ENCODE results near the gene ZMYND10.

- no peak for TF ChIP-seq CTCF (IDR thresholded peaks at IDR 0.05)
- TF ChIP-seq POLR2A (IDR thresholded peaks at IDR 0.05) = peak in 1 of 2 donors; percentile 27
- TF ChIP-seq EP300 (IDR thresholded peaks at IDR 0.05) = peak in 1 of 2 donors; percentile 39
Measured at GRCh38 chr3:50365080-50365841, 19.7 kb upstream of the ZMYND10 start.
